Naive thymus-derived CD4-positive, alpha-beta T cell (primary cell): ENCODE data around the gene UNC13B. TPM values are rescaled to one million over a fixed set of nuclear protein-coding genes. Genes with fewer than 3 reads are reported as not detected.

ENCODE experiments used
- ATAC-seq: fragments of 150-1000 bp; cut with Tn5 transposase; 2 replicates; pipeline ENCODE4 v1.10.0; 2021; ENCODE audit warnings: mild to moderate bottlenecking, moderate library complexity
- CTCF ChIA-PET: fragments of 350-600 bp; sonication (Branson Sonifier 250); formaldehyde crosslinking; loops from one replicate; lab custom pipeline; 2021; ENCODE audit warnings: antibody characterized with exemption; lab: Charles Lee
- POLR2A ChIA-PET: fragments of 350-600 bp; sonication (Branson Sonifier 250); formaldehyde crosslinking; loops from one replicate; lab custom pipeline; 2021; ENCODE audit warnings: antibody characterized with exemption, inconsistent platforms; lab: Charles Lee
- DNase-seq, 9 donors: peaks; one replicate each; pipeline versions ENCODE4 v3.0.0 to v3.0.0-alpha.2; 2020 to 2022; ENCODE audit warnings: mixed read lengths in 1 of 9
- H3K27ac ChIP-seq: one replicate; pipeline ENCODE4 v1.7.0; 2013; ENCODE audit warnings: mild to moderate bottlenecking, low read depth, low read length, moderate library complexity
- H3K27me3 ChIP-seq, 2 donors: one replicate each; pipeline ENCODE4 v1.7.0; 2013; ENCODE audit warnings: low read length in 2 of 2, mild to moderate bottlenecking in 2 of 2, moderate library complexity in 2 of 2; ENCODE audit not compliant: control insufficient read depth in 2 of 2, insufficient read depth in 2 of 2
- H3K36me3 ChIP-seq, 3 experiments: 1 replicate in 2 of 3; 2 replicates in 1 of 3; pipeline ENCODE4 v1.7.0; 2013; ENCODE audit warnings: low read length in 3 of 3, mild to moderate bottlenecking in 3 of 3, moderate library complexity in 1 of 3; ENCODE audit not compliant: insufficient read depth in 3 of 3, control insufficient read depth in 2 of 3
- H3K4me1 ChIP-seq, 2 donors: one replicate each; pipeline ENCODE4 v1.7.0; 2013; ENCODE audit warnings: low read length in 2 of 2, mild to moderate bottlenecking in 2 of 2, moderate library complexity in 1 of 2; ENCODE audit not compliant: control insufficient read depth in 2 of 2, insufficient read depth in 2 of 2
- H3K4me3 ChIP-seq: 2 replicates; pipeline ENCODE4 v1.7.0; 2013; ENCODE audit warnings: mild to moderate bottlenecking, low read length
- H3K9me3 ChIP-seq, 3 experiments: 1 replicate in 2 of 3; 2 replicates in 1 of 3; pipeline ENCODE4 v1.7.0; 2013; ENCODE audit warnings: low read length in 3 of 3; ENCODE audit not compliant: control insufficient read depth in 2 of 3
- H3K27ac Mint-ChIP-seq, 9 donors: one replicate each; pipeline ENCODE4 v1.8.0; 2020 to 2022; ENCODE audit warnings: mixed read lengths in 9 of 9, mild to moderate bottlenecking in 8 of 9, moderate library complexity in 5 of 9, inconsistent platforms in 2 of 9
- H3K27me3 Mint-ChIP-seq, 5 donors: one replicate each; pipeline ENCODE4 v1.8.0; 2021 to 2022; ENCODE audit warnings: mixed read lengths in 5 of 5, mild to moderate bottlenecking in 1 of 5
- H3K36me3 Mint-ChIP-seq, 5 donors: one replicate each; pipeline ENCODE4 v1.8.0; 2020 to 2022; ENCODE audit warnings: mixed read lengths in 5 of 5, mild to moderate bottlenecking in 3 of 5, inconsistent platforms in 1 of 5
- H3K4me1 Mint-ChIP-seq, 7 donors: one replicate each; pipeline ENCODE4 v1.8.0; 2020 to 2022; ENCODE audit warnings: mixed read lengths in 7 of 7, mild to moderate bottlenecking in 3 of 7, inconsistent platforms in 1 of 7
- H3K4me3 Mint-ChIP-seq, 10 donors: one replicate each; pipeline ENCODE4 v1.8.0; 2020 to 2022; ENCODE audit warnings: mild to moderate bottlenecking in 10 of 10, mixed read lengths in 10 of 10, moderate library complexity in 6 of 10, inconsistent platforms in 2 of 10
- H3K9me3 Mint-ChIP-seq, 11 donors: one replicate each; pipeline ENCODE4 v1.8.0; 2020 to 2022; ENCODE audit warnings: mixed read lengths in 11 of 11, mild to moderate bottlenecking in 4 of 11, inconsistent platforms in 1 of 11, moderate library complexity in 1 of 11
- intact Hi-C, 2 donors: fragments of 100-400 bp; cut with micrococcal nuclease; formaldehyde crosslinking; loops; one replicate each; pipeline ENCODE4 v1.15.1; 2023
- polyA plus RNA-seq, 2 donors: library from polyadenylated mRNA; unstranded; fragments of 300-500 nt; fragmentation: Illumina TruSeq; gene quantifications; one replicate each; pipeline ENCODE4 v1.2.3, GENCODE V29; 2021
- total RNA-seq, 6 experiments: library from RNA in 5 of 6; stranded (reverse) in 5 of 6; gene quantifications; 1 replicate in 5 of 6; 2 replicates in 1 of 6; pipeline ENCODE4 v1.2.3 and lab custom pipeline; 2021 to 2026

The UNC13B gene
- total and polyA plus RNA-seq, 7 experiments from 2014 or later, result 0.21 to 1.6 (median 0.85) TPM

- DNase-seq (no peak), ATAC-seq (no peak)
- H3K4me1 Mint-ChIP-seq, result no peaks in the 10 kb centered on the region
- no peak overlapping the region for H3K27ac Mint-ChIP-seq
- Histone ChIP-seq H3K4me1 (no peaks in the 10 kb centered on the region), H3K36me3 (no peaks in the 10 kb centered on the region), H3K27me3 (no peaks in the 10 kb centered on the region), H3K9me3 (no peaks in the 10 kb centered on the region), H3K27ac (no peak overlapping the region), H3K4me3 (no peak overlapping the region)
- no peak overlapping the region for H3K4me3 Mint-ChIP-seq
- ChIA-PET CTCF (interaction anchor here (0.5 to 0.7 kb wide), 2 partner anchors 9 to 15 kb away, joined by 3 read pairs; no protein-coding TSS in a partner anchor), POLR2A (no interaction called here)
- intact Hi-C loops, result no loop called here
- peaks cover 0 to 14% (median 0%) of the 10 kb centered on the region in 5 donors for H3K27me3 Mint-ChIP-seq
- peaks cover 0 to 2% (median 0%) of the 10 kb centered on the region in 11 donors for H3K9me3 Mint-ChIP-seq
- H3K36me3 Mint-ChIP-seq, result no peaks in the 10 kb centered on the region
These were observed 194.1 kb downstream of the UNC13B start for GRCh38 chr9:35355939-35356338.

GRCh38 chr9:35357116-35357515 is 195.3 kb downstream of the UNC13B start:
- Mint-ChIP-seq H3K4me1 (no peaks in the 10 kb centered on the region), H3K4me3 (no peak overlapping the region), H3K9me3 (peaks cover 0 to 2% (median 0%) of the 10 kb centered on the region in 11 donors), H3K27ac (no peak overlapping the region), H3K27me3 (peaks cover 0 to 14% (median 0%) of the 10 kb centered on the region in 5 donors), H3K36me3 (no peaks in the 10 kb centered on the region)
- no peaks in the 10 kb centered on the region for H3K27me3 ChIP-seq
- H3K27ac ChIP-seq, result no peak overlapping the region
- ATAC-seq (no peak), DNase-seq (no peak)
- POLR2A ChIA-PET, result no interaction called here
- no peaks in the 10 kb centered on the region for H3K4me1 ChIP-seq
- intact Hi-C loops, result no loop called here
- H3K36me3 ChIP-seq, result no peaks in the 10 kb centered on the region
- H3K4me3 ChIP-seq, result no peak overlapping the region
- CTCF ChIA-PET, result no interaction called here
- H3K9me3 ChIP-seq, result no peaks in the 10 kb centered on the region

DNA sequence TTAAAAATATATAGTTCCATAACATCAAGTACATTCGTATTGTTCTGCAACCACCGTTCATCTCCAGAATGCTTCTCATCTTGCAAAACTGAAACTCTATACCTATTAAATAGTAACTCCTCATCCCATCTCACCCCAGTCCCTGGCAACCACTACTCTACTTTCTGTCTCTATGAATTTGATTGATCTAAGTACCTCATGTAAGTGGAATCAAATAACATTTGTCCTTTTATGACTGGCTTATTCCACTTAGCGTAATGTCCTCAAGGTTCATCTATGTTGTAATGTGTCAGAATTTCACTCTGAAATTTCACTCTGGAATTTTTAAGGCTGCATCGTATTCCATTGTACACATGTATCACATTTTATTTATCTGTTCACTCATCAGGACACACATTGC is 196.0 kb downstream of the UNC13B start:
- Mint-ChIP-seq H3K4me1 (no peaks in the 10 kb centered on the region), H3K4me3 (no peak overlapping the region), H3K27ac (no peak overlapping the region), H3K9me3 (peaks cover 0 to 2% (median 0%) of the 10 kb centered on the region in 11 donors), H3K36me3 (no peaks in the 10 kb centered on the region), H3K27me3 (peaks cover 0 to 14% (median 0%) of the 10 kb centered on the region in 5 donors)
- no peaks in the 10 kb centered on the region for H3K27me3 ChIP-seq
- H3K36me3 ChIP-seq, result no peaks in the 10 kb centered on the region
- H3K4me1 ChIP-seq, result no peaks in the 10 kb centered on the region
- no peaks in the 10 kb centered on the region for H3K9me3 ChIP-seq
- no peak for DNase-seq
- ATAC-seq, result no peak
- intact Hi-C loops, result no loop called here
- POLR2A ChIA-PET, result no interaction called here
- no peak overlapping the region for H3K4me3 ChIP-seq
- no peak overlapping the region for H3K27ac ChIP-seq
- CTCF ChIA-PET, result no interaction called here

GRCh38 chr9:35364817-35365585 is 203.2 kb downstream of the UNC13B start:
- no peaks in the 10 kb centered on the region for H3K36me3 ChIP-seq
- ChIA-PET CTCF (no interaction called here), POLR2A (no interaction called here)
- no peak overlapping the region for H3K4me3 ChIP-seq
- no peak for ATAC-seq
- Mint-ChIP-seq H3K9me3 (no peaks in the 10 kb centered on the region), H3K27me3 (no peaks in the 10 kb centered on the region), H3K4me3 (no peak overlapping the region), H3K4me1 (peaks cover 0 to 10% (median 2%) of the 10 kb centered on the region in 7 donors), H3K27ac (peak overlapping the region in 1 of 9 donors; percentile 71), H3K36me3 (peaks cover 0 to 2% (median 0%) of the 10 kb centered on the region in 5 donors)
- intact Hi-C loops, result no loop called here
- peaks cover 0 to 5% of the 10 kb centered on the region in 2 donors for H3K4me1 ChIP-seq
- no peaks in the 10 kb centered on the region for H3K9me3 ChIP-seq
- no peaks in the 10 kb centered on the region for H3K27me3 ChIP-seq
- H3K27ac ChIP-seq, result no peak overlapping the region
- DNase-seq, result no peak

- Mint-ChIP-seq H3K27me3 (peaks cover 0 to 3% (median 0%) of the 10 kb centered on the region in 5 donors), H3K36me3 (peaks cover 0 to 8% (median 0%) of the 10 kb centered on the region in 5 donors), H3K9me3 (no peaks in the 10 kb centered on the region), H3K4me3 (no peak overlapping the region), H3K4me1 (peaks cover 0 to 10% (median 2%) of the 10 kb centered on the region in 7 donors), H3K27ac (no peak overlapping the region)
- ATAC-seq (no peak), DNase-seq (no peak)
- Histone ChIP-seq H3K27ac (no peak overlapping the region), H3K27me3 (no peaks in the 10 kb centered on the region), H3K9me3 (no peaks in the 10 kb centered on the region), H3K36me3 (no peaks in the 10 kb centered on the region), H3K4me1 (peaks cover 0 to 5% of the 10 kb centered on the region in 2 donors), H3K4me3 (no peak overlapping the region)
- ChIA-PET CTCF (no interaction called here), POLR2A (no interaction called here)
- intact Hi-C loops, result no loop called here
These were observed 204.8 kb downstream of the UNC13B start for GRCh38 chr9:35366627-35367026.

DNA sequence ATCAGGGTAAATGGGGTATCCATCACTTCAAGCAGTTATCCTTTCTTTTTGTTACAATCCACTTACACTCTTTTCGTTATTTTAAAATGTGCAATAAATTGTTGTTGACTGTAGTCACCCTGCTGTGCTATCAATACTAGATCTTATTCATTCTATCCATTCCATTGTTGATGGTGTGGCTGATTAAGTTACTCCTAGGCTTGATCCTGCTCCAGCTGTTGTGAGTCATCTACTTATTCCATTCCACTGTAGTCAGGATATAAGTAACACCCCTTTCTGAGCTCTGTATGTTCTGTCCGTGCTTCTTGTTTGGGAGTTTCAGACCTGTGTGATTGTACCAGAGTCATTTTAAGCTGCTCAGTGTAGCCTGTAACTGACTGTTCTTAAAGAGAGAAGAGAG is 205.6 kb downstream of the UNC13B start:
- ChIA-PET CTCF (no interaction called here), POLR2A (no interaction called here)
- no peak overlapping the region for H3K27ac ChIP-seq
- ATAC-seq, result no peak
- H3K9me3 ChIP-seq, result no peaks in the 10 kb centered on the region
- no peak overlapping the region for H3K4me3 ChIP-seq
- Mint-ChIP-seq H3K4me3 (no peak overlapping the region), H3K36me3 (peaks cover 0 to 8% (median 0%) of the 10 kb centered on the region in 5 donors), H3K27ac (no peak overlapping the region), H3K27me3 (peaks cover 0 to 3% (median 0%) of the 10 kb centered on the region in 5 donors), H3K9me3 (no peaks in the 10 kb centered on the region), H3K4me1 (peaks cover 0 to 10% (median 2%) of the 10 kb centered on the region in 7 donors)
- H3K36me3 ChIP-seq, result no peaks in the 10 kb centered on the region
- intact Hi-C loops, result no loop called here
- H3K27me3 ChIP-seq, result no peaks in the 10 kb centered on the region
- peaks cover 0 to 5% of the 10 kb centered on the region in 2 donors for H3K4me1 ChIP-seq
- no peak for DNase-seq

- intact Hi-C loops, result no loop called here
- peaks cover 0 to 5% (median 0%) of the 10 kb centered on the region in 7 donors for H3K4me1 Mint-ChIP-seq
These were observed 208.4 kb downstream of the UNC13B start for GRCh38 chr9:35370241-35370640.

More at GRCh38 chr9:35370241-35370640, 208.4 kb downstream of the UNC13B start:
- peaks cover 0 to under 1% of the 10 kb centered on the region in 2 donors for H3K4me1 ChIP-seq
- no peaks in the 10 kb centered on the region for H3K9me3 Mint-ChIP-seq
- H3K27me3 ChIP-seq, result no peaks in the 10 kb centered on the region
- no peak overlapping the region for H3K4me3 Mint-ChIP-seq
- POLR2A ChIA-PET, result no interaction called here
- no peaks in the 10 kb centered on the region for H3K9me3 ChIP-seq
- no peak overlapping the region for H3K27ac Mint-ChIP-seq
- CTCF ChIA-PET, result no interaction called here
- DNase-seq (no peak), ATAC-seq (no peak)
- H3K4me3 ChIP-seq, result no peak overlapping the region
- no peaks in the 10 kb centered on the region for H3K36me3 ChIP-seq
- no peak overlapping the region for H3K27ac ChIP-seq
- H3K36me3 Mint-ChIP-seq, result peaks cover 0 to 8% (median 0%) of the 10 kb centered on the region in 5 donors
- H3K27me3 Mint-ChIP-seq, result peaks cover 0 to 3% (median 0%) of the 10 kb centered on the region in 5 donors
